NCI-H146 treated with DMSO at 0.1 percent for 48 hours (cell line): ENCODE results near the gene CA12.

Source experiments
- DNase-seq: peaks from one replicate; lab custom pipeline; 2025; ENCODE audit not compliant: unreplicated experiment; lab: John Stamatoyannopoulos, UW

CA12 gene

GRCh38 chr15:63402498-63403253 is 21.0 kb upstream of the CA12 start:
- DNase-seq = peak; percentile 12

DNA sequence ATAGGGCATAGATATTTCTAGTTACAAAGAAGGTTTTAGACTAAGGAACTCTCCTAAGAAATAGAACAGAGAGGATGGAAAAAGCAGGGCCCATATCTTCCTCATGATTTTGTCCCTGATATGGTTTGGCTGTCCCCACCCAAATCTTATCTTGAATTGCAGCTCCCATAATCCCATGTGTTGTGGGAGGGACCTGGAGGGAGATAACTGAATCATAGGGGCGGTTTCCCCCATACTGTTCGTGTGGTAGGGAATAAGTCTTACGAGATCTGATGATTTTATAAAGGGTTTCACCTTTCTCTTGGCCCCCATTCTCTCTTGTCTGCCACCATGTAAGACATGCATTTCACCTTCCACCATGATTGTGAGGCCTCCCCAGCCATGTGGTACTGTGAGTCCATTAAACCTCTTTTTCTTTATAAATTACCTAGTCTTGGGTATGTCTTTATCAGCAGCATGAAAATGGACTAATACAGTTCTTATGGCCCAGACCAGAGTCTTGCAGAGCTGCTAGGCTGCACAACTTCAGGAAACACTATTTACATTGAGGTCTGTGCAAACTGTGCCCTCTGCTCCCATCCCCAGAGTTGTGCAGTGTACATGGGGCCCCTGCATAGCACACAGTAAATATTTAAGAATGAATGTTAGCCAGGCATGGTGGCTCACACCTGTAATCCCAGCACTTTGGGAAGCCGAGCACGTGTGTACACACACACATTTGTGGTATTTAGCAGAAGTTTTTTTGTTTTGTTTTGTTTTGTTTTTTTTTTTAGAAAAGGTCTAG is 20.3 kb upstream of the CA12 start:
- DNase-seq = no peak

DNA sequence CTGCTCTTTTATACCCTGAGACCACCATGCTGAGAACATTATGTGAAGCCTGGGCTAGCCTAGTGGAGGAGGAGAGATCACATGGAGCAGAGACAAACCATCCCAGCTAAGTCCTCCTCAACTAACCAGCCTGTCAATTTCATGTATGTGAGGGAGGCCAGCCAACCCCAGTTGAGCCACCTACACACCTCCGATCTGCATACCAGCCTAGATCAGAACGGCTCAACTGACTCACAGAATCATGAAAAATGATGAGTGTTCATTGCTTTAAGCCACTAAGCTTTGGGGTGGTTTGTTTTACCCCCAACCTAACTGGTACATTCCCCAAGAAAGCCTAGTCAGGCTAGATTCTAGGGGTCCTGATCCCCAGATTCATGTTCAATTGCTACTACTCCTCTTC is 19.4 kb upstream of the CA12 start:
- DNase-seq = no peak

DNA sequence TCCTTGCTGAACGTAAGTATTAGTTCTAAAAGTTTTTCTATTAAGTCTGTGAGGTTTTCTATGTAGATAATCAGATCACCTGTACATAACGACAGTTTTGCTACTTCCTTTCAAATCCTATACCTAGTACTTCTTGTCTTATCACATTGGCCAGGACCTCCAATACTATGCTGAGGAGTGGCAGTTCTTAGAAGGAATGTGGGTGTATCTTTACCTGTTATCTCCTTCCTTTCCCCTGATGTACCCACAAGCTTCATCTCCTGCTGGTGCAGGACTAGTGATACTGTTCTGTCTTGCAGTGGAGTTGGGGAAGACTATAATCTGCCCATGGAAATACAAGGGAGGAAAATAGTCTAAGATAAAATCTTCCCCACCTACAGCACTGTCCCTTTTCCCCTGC is 16.8 kb upstream of the CA12 start:
- DNase-seq = no peak

- DNase-seq = no peak
These were observed 14.7 kb upstream of the CA12 start for GRCh38 chr15:63396152-63396928.

DNA sequence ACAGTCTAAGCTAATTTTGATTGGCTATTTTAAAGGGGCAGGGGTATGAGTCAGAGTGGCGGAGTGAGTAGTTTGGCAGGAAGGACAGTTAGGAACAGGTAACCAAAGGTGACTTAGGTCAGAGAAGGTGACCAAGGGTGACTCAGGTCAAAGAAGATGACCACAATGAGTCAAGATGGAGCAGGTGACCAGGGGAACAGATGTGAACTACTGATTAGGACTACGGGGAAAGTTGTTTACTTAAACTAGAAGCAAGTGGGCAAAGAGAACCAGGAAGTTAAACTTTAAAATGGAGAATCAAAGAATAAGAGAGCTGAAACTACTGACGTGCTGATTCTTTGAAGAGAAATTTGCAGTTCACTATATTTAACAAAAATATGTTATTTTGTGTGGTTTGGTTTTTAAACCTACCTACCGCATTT is 14.1 kb upstream of the CA12 start:
- DNase-seq = no peak

DNA sequence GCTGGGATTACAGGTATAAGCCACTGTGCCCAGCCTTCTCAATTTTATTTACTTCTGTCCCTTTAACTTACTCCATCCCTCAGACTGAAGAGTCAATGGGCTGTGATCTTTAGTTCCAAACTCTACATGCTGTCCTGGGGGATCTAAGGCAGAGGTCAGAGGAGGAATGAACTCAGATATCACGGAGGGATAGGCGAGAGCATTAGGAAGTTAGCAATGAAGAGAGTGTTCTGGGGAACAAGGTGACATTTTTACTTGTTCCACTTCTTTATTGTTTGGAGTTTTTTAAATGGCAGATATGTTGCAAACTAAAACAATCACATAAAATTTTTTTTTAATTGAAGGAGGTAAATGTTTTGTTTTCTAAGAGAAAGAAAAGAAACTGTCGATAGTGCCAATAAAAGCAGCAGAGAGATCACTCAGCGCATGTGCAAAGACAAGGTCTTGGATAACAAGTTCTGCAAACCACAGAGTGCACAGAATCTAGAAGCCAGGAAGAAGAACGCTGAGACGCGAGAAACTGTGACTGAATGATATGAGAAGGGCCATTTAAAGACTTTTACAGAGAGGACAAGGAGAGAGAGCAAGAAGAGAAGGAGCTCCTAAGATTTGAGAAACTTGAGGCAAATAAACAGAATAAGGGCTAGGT is 10.8 kb upstream of the CA12 start:
- DNase-seq = no peak

DNA sequence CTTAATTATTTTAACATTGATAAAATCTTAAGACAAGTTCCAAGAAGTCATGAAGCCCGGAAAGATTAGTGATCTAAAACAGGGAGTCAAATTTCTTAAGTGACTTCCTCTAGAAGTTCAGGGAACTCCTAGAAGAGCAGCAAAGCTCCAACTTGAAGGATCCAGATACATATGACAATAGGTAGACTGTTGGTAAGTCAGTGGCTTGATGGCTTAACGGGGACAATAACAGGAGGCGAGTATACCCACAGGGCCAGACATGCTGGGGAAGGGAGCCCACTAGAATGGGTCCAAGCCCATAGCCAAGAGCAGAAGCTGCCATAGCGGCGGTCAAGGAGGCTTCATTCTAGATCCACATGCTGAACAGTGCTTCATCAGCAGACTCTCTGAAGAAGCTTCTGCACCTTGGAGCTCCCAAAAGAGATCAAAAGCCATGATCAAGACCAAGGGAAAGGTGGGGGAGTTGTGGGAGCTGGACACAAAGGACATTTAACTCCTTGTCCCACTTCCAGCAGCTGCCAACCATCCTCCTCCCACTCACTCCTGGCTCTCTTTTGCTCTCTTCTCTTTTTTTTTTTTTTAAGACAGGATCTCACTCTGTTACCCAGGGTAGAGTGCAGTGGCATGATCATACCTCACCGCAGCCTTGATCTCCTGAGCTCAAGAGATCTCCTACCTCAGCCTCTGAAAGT is 10.2 kb upstream of the CA12 start:
- DNase-seq = no peak

DNA sequence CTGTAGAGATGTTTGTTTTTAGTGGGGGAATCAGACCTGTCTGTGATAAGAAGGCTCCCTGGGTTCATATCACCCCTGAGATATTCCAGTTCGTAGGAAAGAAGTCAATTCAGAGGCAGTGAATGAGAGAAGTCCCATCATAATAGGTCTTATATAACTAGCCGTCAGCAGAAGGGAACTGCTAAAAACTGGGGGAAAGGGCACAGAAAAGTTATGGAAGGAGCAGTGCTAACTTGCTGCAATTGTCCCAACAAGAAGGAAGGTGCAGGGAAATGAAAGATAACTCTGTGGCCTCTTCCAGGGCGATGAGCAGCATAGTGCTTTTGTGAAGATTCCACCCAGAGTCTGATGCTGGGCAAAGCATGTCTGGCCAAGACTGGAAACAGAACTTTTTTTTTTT is 9.0 kb upstream of the CA12 start:
- DNase-seq = no peak

DNA sequence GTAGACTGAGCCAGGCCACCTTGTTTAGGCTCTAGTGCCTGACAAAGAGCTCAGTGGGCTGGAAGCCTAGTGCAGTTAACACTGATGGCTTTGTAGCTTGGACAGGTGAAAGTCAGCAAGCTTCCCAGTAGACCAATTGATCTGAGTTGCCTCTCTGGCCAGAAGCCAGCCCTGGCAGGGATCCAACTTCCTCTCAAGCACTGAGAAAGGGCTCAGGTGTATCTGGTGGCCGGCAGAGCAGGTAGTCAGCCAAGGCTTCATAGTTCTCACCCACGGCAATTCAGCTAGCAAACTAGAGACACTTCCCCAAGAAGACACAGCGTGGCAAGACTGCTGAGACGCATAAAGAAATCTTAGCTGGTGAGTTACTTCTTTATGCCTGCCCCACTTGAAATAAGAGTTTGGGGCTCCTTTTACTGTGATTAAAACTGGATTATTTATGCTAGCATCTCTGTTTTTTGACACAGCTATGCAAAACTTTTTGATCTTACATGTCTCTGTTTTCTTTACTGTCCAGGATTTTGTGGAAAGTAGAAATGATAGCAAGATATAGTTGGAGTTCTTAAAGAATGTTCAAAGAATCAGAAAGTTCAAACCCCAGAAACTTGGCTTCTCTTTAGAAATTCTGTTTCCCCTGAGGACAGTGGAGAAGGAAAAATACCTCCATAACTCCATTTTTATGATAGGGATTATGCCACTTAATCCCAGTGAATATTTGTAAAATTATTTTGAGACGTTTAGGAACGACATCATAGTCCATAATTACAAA is 8.4 kb upstream of the CA12 start:
- peak; percentile 93 for DNase-seq

GRCh38 chr15:63388511-63388910 is 6.9 kb upstream of the CA12 start:
- DNase-seq = no peak

DNA sequence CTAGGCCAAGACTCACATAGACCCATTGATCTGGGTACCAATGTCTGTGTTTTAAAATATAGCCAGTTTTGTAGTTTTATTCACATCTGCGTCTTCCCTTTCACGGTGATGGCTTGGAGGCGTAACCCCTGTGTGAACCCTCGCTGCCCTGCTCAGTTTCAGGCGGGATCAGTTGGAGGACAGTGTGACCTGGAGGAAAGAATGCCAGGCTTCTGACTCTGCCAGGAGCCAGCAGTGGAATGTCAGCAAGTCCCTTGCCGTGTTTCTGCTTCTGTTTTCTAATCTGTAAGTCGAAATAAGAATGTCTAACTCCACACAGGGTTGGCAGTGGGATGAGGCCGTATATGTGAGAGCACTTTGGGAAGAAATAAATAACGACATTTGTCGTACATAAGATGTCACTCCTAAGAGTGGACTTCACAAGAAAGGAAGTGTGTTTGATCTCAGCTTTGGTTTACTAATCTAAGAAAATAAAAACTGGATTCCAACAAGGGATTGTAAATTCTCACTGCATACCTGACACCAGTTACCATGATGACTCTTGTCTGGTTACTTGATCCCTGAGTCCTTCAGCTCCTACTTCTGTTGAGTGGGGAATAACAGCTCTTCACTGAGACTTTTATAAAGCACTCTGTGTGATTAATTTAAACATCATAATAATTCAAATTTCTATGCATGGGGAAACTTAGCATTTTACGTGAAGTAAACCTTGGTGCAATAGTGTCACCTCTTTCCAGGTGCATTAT is 6.3 kb upstream of the CA12 start:
- DNase-seq = no peak

DNA sequence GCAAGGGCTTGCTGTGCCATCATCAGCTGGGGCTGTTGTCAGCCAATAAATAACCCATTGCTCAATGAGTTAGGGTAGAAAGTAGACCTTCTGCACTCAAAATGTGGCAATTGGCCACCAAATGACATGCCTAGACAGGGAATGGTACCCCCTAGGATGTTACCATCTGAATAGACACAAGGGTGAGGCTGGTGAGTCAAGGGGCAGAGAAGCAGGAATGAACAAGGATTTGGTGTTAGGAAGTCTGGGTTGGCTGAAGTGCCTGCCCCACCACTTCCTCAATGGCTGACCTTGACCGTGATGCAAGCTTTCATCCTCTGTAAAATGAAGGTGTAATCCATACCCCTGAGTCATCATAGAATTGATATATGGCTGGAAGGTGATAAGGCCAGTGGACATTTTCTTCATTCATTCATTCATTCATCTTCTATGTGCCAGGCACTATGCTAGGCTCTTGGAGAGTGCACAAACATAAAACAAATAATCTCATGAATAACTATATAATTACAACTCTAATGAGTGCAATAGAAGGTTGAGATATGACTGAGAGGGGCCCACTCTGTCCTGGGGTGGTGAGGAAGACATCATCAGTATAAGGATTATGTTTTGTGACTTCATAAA is 4.4 kb upstream of the CA12 start:
- DNase-seq = no peak

DNA sequence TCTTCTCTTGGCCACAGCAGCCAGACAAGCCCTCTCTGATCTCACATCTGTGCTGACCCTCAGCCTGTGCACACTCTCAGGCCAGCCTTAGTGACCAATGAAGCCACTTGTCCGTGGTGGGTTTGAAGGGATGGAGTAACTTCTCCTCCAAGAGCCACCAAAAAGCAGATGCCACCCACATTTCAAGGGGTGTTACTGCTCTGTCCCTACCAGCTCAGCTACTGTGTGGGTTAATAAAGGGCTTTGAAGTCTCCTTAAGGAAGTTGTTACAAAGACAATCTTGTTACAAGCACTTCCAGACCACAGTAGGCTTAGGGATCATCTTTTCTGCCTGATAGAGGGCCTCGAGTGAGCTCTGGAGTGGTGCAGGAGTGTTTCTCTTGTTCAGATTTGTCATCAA is 3.3 kb upstream of the CA12 start:
- no peak for DNase-seq

DNA sequence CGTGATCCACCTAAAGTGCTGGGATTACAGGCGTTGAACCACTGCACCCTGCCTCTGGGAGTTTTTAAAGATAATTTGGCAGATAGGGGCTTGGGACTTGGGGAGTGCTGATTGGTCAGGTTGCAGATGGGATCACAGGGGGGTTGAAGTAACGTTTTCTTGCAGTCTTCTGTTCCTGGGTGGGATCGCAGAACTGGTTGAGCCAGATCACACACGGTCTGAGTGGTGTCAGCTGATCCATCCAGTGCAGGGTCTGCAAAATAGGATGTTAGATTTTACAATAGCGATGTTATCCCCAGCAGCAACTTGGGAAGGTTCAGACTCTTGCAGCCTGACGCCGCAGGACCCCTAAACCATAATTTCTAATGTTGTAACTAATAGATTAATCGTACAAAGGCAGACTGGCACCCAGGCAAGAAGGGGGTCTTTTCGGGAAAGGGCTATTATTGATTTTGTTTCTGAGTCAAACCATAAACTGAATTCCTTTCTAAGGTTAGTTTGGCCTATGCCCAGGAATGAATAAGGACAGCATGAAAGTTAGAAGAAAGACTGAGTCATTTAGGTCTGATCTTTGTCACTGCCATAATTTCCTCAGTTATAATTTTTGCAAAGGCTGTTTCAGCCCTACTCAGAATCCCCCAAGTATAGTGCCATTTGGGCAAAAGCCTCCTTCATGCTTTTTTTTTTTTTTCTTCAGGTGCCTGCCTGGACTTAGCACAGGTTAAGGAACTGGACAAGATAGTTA is 1.5 kb upstream of the CA12 start:
- no peak for DNase-seq

DNA sequence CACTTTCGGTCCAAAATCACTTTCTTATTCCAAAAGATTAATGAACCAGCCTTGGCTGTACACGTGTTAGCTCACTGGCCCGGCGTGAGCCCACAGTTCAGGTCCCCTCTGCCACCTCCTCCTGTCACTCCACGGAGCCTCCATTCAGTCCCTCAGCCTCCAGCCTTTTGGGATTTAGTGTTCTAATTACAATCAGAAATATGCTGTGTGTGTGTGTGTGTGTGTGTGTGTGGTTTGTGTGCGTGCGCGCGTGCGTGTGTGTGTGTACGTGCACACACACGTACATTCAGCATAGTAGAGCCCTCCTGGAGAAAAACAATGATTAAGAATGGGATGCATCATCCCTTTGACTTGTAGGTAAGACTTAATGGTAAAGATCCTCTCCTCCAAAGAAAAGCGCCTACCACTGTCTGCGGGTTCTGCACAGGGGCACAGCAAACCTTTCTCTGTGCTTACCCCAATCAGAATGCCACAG is 801 bp downstream of the CA12 start:
- DNase-seq = no peak

DNA sequence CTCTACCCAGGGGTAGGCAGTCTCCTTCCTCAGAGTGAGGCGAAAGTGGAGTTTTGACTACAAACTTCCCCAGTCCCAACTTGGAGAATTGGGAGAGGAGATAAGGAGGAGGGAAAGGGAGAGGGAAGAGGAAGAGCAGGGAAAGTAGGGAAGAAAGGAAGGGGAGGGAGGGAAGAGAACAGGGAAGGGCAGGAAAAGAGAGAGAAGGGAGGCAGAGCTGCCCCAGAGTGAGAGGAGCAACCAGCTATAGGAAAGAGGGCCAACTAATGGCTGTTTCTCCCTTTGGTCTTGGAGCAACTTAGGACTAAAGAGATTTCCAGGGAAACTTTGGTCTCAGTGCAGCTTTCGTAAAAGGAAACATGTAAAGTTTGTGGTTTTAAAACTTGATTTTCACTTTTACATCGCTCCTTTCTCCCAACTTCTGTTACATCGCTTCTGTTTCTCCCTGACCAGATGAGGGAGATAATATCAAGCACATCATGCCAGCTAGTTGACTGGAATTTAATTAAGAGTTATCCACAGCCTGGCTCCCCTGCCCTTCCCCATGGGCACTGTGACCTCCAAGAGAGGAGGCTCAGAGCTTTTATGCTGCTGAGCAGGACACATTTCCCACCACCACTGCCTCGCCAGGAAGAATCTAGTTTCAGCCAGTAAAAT is 1.4 kb downstream of the CA12 start:
- no peak for DNase-seq
